Lung (tissue), 16 donors: ENCODE results near the gene FUNDC1. TPM values are rescaled to one million over a fixed set of nuclear protein-coding genes. Genes with fewer than 3 reads are reported as not detected.

Source experiments
- ATAC-seq: fragments of 200-7000 bp; cut with Tn5 transposase; one replicate; pipeline ENCODE4 v1.9.1; 2020; ENCODE audit warnings: moderate number of reproducible peaks; ENCODE audit not compliant: insufficient read depth, low FRiP score
- DNase-seq, 3 donors: peaks; one replicate each; pipeline ENCODE4 v3.0.0-alpha.2; 2013 to 2017
- H3K27ac ChIP-seq, 2 donors: one replicate each; pipeline ENCODE4 v1.5.1; 2013; ENCODE audit warnings: mild to moderate bottlenecking in 2 of 2, moderate library complexity in 2 of 2, control low read depth in 1 of 2, inconsistent platforms in 1 of 2, low read depth in 1 of 2, low read length in 1 of 2
- H3K27me3 ChIP-seq, 3 donors: one replicate each; pipeline ENCODE4 v1.5.1; 2013; ENCODE audit warnings: low read length in 2 of 3; ENCODE audit not compliant: control insufficient read depth in 3 of 3, insufficient read depth in 3 of 3
- H3K36me3 ChIP-seq, 4 donors: one replicate each; pipeline ENCODE4 v1.5.1; 2013; ENCODE audit warnings: low read length in 4 of 4, mild to moderate bottlenecking in 1 of 4, moderate library complexity in 1 of 4; ENCODE audit not compliant: control insufficient read depth in 4 of 4, insufficient read depth in 4 of 4
- H3K4me1 ChIP-seq, 5 donors: one replicate each; pipeline ENCODE4 v1.5.1; 2013; ENCODE audit warnings: low read length in 5 of 5, mild to moderate bottlenecking in 2 of 5, moderate library complexity in 1 of 5; ENCODE audit not compliant: control insufficient read depth in 5 of 5, insufficient read depth in 5 of 5
- H3K4me3 ChIP-seq: one replicate; pipeline ENCODE4 v1.5.1; 2013; ENCODE audit warnings: mild to moderate bottlenecking, control low read depth, moderate library complexity
- H3K9ac ChIP-seq, 2 donors: one replicate each; pipeline ENCODE4 v1.5.1; 2013; ENCODE audit warnings: low read length in 2 of 2, control low read depth in 1 of 2; ENCODE audit not compliant: insufficient read depth in 1 of 2
- H3K9me3 ChIP-seq, 4 donors: one replicate each; pipeline ENCODE4 v1.5.1; 2013; ENCODE audit warnings: low read length in 3 of 4, mild to moderate bottlenecking in 1 of 4, moderate library complexity in 1 of 4; ENCODE audit not compliant: control insufficient read depth in 4 of 4, insufficient read depth in 3 of 4
- CTCF ChIP-seq: IDR thresholded peaks from 2 replicates; pipeline ENCODE4 v1.5.1; 2012; ENCODE audit warnings: mild to moderate bottlenecking; ENCODE audit errors: control extremely low read depth, extremely low read depth
- WGBS, 2 donors: extraction: QIAGEN DNeasy Blood & Tissue Kit; methylation state at CpG; one replicate each; pipeline ENCODE4 v1.1.7; 2013; 5-methylcytosine and 5-hydroxymethylcytosine counted together
- long read RNA-seq, 5 donors: transcript quantifications; one replicate each; lab custom pipeline, GENCODE V29; 2026
- polyA plus RNA-seq, 2 donors: library from polyadenylated mRNA; stranded (reverse); fragments of 200-250 nt; gene quantifications; one replicate each; pipeline ENCODE4 v1.2.1, GENCODE V29; 2013
- total RNA-seq, 2 donors: library from RNA; depleted of rRNA in 1 of 2; stranded (reverse); fragments of >200 nt in 1 of 2; gene quantifications; one replicate each; pipeline ENCODE4 v1.2.1, GENCODE V29; 2014 to 2021
- donor health status: control.
- donor health status: control.
- donor health status: Bipolar disorder and iron deficiency.
- donor health status: healthy.
- donor health status: DM: yes; HTN: yes; CAD: no.

FUNDC1 gene
- total RNA-seq: 10 to 100 TPM; 11.3 to 15.8 TPM
- polyA plus RNA-seq: 10 to 100 TPM; 10.0 to 16.0 TPM
- long read RNA-seq, donor 1, transcript FUNDC1-201 (5 exons, 1,196 nt): major isoform, 19 of 22 reads
- long read RNA-seq, donor 1, partial matches to known transcripts: 0 of 22 reads
- long read RNA-seq, donor 1, other reads (novel, unspliced or antisense): 0 of 22 reads
- long read RNA-seq, donor 2, partial matches to known transcripts: 0 of 3 reads
- long read RNA-seq, donor 2, other reads (novel, unspliced or antisense): 0 of 3 reads
- long read RNA-seq, donor 3, partial matches to known transcripts: 0 of 6 reads
- long read RNA-seq, donor 3, other reads (novel, unspliced or antisense): 0 of 6 reads
- long read RNA-seq, donor 4, transcript FUNDC1-201 (5 exons, 1,196 nt): major isoform, 7 of 7 reads
- long read RNA-seq, donor 4, partial matches to known transcripts: 0 of 7 reads
- long read RNA-seq, donor 4, other reads (novel, unspliced or antisense): 0 of 7 reads
- long read RNA-seq, donor 5, transcript FUNDC1-201 (5 exons, 1,196 nt): major isoform, 14 of 29 reads
- long read RNA-seq, donor 5, partial matches to known transcripts: 12 of 29 reads
- long read RNA-seq, donor 5, other reads (novel, unspliced or antisense): 0 of 29 reads

- Histone ChIP-seq H3K4me1 (peaks cover 0 to 5% (median 0%) of the 10 kb centered on the region in 5 donors), H3K4me3 (peak within 1 kb of the TSS; percentile 67), H3K9me3 (no peaks in the 10 kb centered on the region), H3K36me3 (peaks cover 0 to 2% (median 0%) of the 10 kb centered on the region in 4 donors), H3K27me3 (peaks cover 0 to 10% (median 0%) of the 10 kb centered on the region in 3 donors), H3K9ac (peak within 1 kb of the TSS; percentile 77 to 81), H3K27ac (peak within 1 kb of the TSS; percentile 15 to 73)
- DNase-seq (peak; percentile 97 to 98 (median 97)), ATAC-seq (peak; percentile 99)
- 1 to 3% methylated on average over 21 to 35 of the region's 35 CpGs for WGBS, 2 donors
- TF ChIP-seq CTCF: no peak
These were observed at the start of gene FUNDC1 for GRCh38 chrX:44542567-44543325. Gene FUNDC1 (minus strand): TSS chrX:44542859. CDS start chrX:44542832, 27 bp downstream.

GRCh38 chrX:44585866-44586265 lies 43.2 kb upstream of the FUNDC1 start:
- Histone ChIP-seq H3K27ac (no peak overlapping the region), H3K4me1 (no peaks in the 10 kb centered on the region), H3K4me3 (no peak overlapping the region), H3K27me3 (peaks cover 0 to 2% (median 0%) of the 10 kb centered on the region in 3 donors), H3K9me3 (peaks cover 0 to 4% (median 0%) of the 10 kb centered on the region in 4 donors), H3K9ac (no peak overlapping the region), H3K36me3 (no peaks in the 10 kb centered on the region)
- ATAC-seq (no peak), DNase-seq (no peak)
- 40 to 77% methylated on average over 3 of the region's 3 CpGs for WGBS, 2 donors
- TF ChIP-seq CTCF: no peak

GRCh38 chrX:44580466-44580865 lies 37.8 kb upstream of the FUNDC1 start:
- H3K9ac ChIP-seq: no peak overlapping the region
- H3K4me1 ChIP-seq: no peaks in the 10 kb centered on the region
- no peak for DNase-seq
- ATAC-seq: no peak
- no peaks in the 10 kb centered on the region for H3K27me3 ChIP-seq
- WGBS, 2 donors: 66 to 70% methylated on average over 3 of the region's 3 CpGs
- no peak overlapping the region for H3K4me3 ChIP-seq
- H3K36me3 ChIP-seq: no peaks in the 10 kb centered on the region
- TF ChIP-seq CTCF: no peak
- H3K27ac ChIP-seq: no peak overlapping the region
- peaks cover 0 to 4% (median 0%) of the 10 kb centered on the region in 4 donors for H3K9me3 ChIP-seq
